ENCODE measurements around the gene MCU. TPM values are rescaled to one million over a fixed set of nuclear protein-coding genes. Genes with fewer than 3 reads are reported as not detected.

MCU gene
- total RNA-seq, 6 experiments from 2014 or later = 6.2 to 14.6 (median 10.4) TPM

- Histone ChIP-seq H3K4me1 (no peaks in the 10 kb centered on the region), H3K27me3 (no peaks in the 10 kb centered on the region), H3K9me3 (no peaks in the 10 kb centered on the region), H3K4me3 (no peak overlapping the region), H3K27ac (no peak overlapping the region), H3K36me3 (no peaks in the 10 kb centered on the region)
- ATAC-seq (peak in 3 of 4 donors; percentile 25 to 46 (median 27)), DNase-seq (no peak)
- intact Hi-C loops (cut with DNase I) = no loop called here
- 63% methylated on average over 2 of the region's 3 CpGs for WGBS (ENCODE audit: insufficient coverage, low coverage, low lambda C conversion rate, missing lambda C conversion rate)
- TF ChIP-seq POLR2A (IDR thresholded peaks at IDR 0.05) (no peak), CTCF (IDR thresholded peaks at IDR 0.05) (no peak)
Observed at GRCh38 chr10:72904806-72905205, 212.9 kb downstream of the MCU start.

- no peak for DNase-seq
- ATAC-seq = no peak
- Histone ChIP-seq H3K4me1 (no peaks in the 10 kb centered on the region), H3K27ac (no peak overlapping the region), H3K9me3 (no peaks in the 10 kb centered on the region), H3K36me3 (no peaks in the 10 kb centered on the region), H3K27me3 (no peaks in the 10 kb centered on the region), H3K4me3 (no peak overlapping the region)
- TF ChIP-seq POLR2A (IDR thresholded peaks at IDR 0.05) (no peak), CTCF (IDR thresholded peaks at IDR 0.05) (no peak)
- 78% methylated on average over 5 of the region's 6 CpGs for WGBS (ENCODE audit: insufficient coverage, low coverage, low lambda C conversion rate, missing lambda C conversion rate)
- intact Hi-C loops (cut with DNase I) = no loop called here
Observed at GRCh38 chr10:72906446-72906845, 214.5 kb downstream of the MCU start.

- intact Hi-C loops (cut with DNase I) = no loop called here
- DNase-seq = no peak
Observed at GRCh38 chr10:72910705-72911104, 218.8 kb downstream of the MCU start.

GRCh38 chr10:72911758-72912157, 219.8 kb downstream of the MCU start:
- intact Hi-C loops (cut with DNase I) = no loop called here
- H3K4me3 ChIP-seq = no peak overlapping the region
- ATAC-seq = no peak

More at GRCh38 chr10:72910705-72911104, 218.8 kb downstream of the MCU start:
- ATAC-seq = no peak
- no peak overlapping the region for H3K27ac ChIP-seq
- no peaks in the 10 kb centered on the region for H3K36me3 ChIP-seq
- no peak for TF ChIP-seq CTCF (IDR thresholded peaks at IDR 0.05)
- TF ChIP-seq POLR2A (IDR thresholded peaks at IDR 0.05) = no peak
- H3K9me3 ChIP-seq = no peaks in the 10 kb centered on the region
- H3K4me3 ChIP-seq = no peak overlapping the region
- no peaks in the 10 kb centered on the region for H3K27me3 ChIP-seq
- H3K4me1 ChIP-seq = no peaks in the 10 kb centered on the region

More at GRCh38 chr10:72911758-72912157, 219.8 kb downstream of the MCU start:
- H3K27me3 ChIP-seq = no peaks in the 10 kb centered on the region
- H3K27ac ChIP-seq = no peak overlapping the region
- H3K4me1 ChIP-seq = no peaks in the 10 kb centered on the region
- no peak for TF ChIP-seq CTCF (IDR thresholded peaks at IDR 0.05)
- TF ChIP-seq POLR2A (IDR thresholded peaks at IDR 0.05) = no peak
- no peaks in the 10 kb centered on the region for H3K36me3 ChIP-seq
- no peaks in the 10 kb centered on the region for H3K9me3 ChIP-seq
- DNase-seq = no peak
- WGBS (ENCODE audit: insufficient coverage, low coverage, low lambda C conversion rate, missing lambda C conversion rate) = 80% methylated on average over 1 of the region's 2 CpGs
